ENCODE measurements around the gene MAN2C1. TPM values are rescaled to one million over a fixed set of nuclear protein-coding genes. Genes with fewer than 3 reads are reported as not detected.
"Not testable (repeated sequence)": the region's sequence is repeated elsewhere in the genome, so short reads cannot be mapped to it uniquely, and the experiment has no call there.

Gene MAN2C1
- polyA plus RNA-seq, 4 donors = 109 to 379 (median 172) TPM

DNA sequence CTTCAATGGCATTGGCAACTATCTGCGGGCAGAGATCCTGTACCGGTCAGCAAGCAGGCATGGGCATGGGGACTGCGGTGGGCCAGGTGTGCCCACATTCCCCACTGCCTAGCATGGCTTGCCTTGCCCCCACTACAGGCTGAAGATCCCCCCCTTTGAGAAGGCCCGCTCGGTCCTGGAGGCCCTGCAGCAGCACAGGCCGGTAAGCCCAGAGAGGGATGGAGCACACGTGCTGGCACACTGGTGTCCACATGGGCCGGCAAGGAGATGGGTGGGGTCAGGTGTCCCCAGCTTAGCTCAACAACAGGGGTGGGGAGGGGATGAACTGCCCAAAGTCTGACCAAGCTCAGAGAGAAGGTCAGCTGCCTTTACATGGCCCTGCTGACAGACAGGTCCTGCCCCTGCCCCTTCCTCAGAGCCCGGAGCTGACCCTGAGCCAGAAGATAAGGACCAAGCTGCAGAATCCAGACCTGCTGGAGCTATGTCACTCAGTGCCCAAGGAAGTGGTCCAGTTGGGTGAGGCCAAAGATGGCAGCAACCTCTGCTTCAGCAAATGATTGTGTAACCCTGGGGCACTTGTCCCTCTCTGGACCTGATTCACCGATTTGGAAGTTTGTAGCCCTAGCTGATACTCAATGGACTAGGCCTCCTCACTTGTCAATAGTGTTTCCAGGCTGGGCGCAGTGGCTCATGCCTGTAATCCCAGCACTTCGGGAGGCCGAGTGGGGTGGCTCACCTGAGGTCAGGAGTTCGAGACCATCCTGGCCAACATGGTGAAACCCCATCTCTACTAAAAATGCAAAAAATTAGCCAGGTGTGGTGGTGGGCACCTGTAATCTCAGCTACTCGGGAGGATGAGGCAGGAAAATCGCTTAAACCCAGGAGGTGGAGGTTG lies 16.0 kb downstream of the MAN2C1 start:
- Histone ChIP-seq H3K4me1 (ENCODE audit: control insufficient read depth in 3 of 3, insufficient read depth in 2 of 3, low read depth in 1 of 3, low read length in 2 of 3) (peaks cover 0 to 8% (median 5%) of the 10 kb centered on the region in 3 donors), H3K36me3 (ENCODE audit: control insufficient read depth in 3 of 3, insufficient read depth in 2 of 3, low read depth in 1 of 3, low read length in 3 of 3) (peaks cover 2 to 71% (median 3%) of the 10 kb centered on the region in 3 donors), H3K27ac (ENCODE audit: low read depth in 1 of 3, low read length in 2 of 3) (no peak overlapping the region), H3K9me3 (ENCODE audit: control insufficient read depth in 2 of 2, insufficient read depth in 1 of 2, low read depth in 1 of 2, low read length in 1 of 2) (no peaks in the 10 kb centered on the region), H3K27me3 (ENCODE audit: control insufficient read depth in 3 of 3, insufficient read depth in 3 of 3, low read length in 3 of 3) (peaks cover 0 to 2% (median 0%) of the 10 kb centered on the region in 3 donors), H3K4me3 (ENCODE audit: low read depth in 1 of 3, low read length in 3 of 3) (no peak overlapping the region)
- no peak for FAIRE-seq
- no peak for DNase-seq
- WGBS, 3 donors = 90 to 92% (median 91%) methylated on average over 15 to 16 of the region's 16 CpGs

GRCh38 chr15:75350601-75351361 lies 17.6 kb downstream of the MAN2C1 start:
- no peaks in the 10 kb centered on the region for H3K9me3 ChIP-seq (ENCODE audit: control insufficient read depth in 2 of 2, insufficient read depth in 1 of 2, low read depth in 1 of 2, low read length in 1 of 2)
- no peak overlapping the region for H3K4me3 ChIP-seq (ENCODE audit: low read depth in 1 of 3, low read length in 3 of 3)
- FAIRE-seq (no peak), DNase-seq (peak in 1 of 2 donors; percentile 7)
- H3K27me3 ChIP-seq (ENCODE audit: control insufficient read depth in 3 of 3, insufficient read depth in 3 of 3, low read length in 3 of 3) = peaks cover 0 to 2% (median 0%) of the 10 kb centered on the region in 3 donors
- peaks cover 0 to 8% (median 5%) of the 10 kb centered on the region in 3 donors for H3K4me1 ChIP-seq (ENCODE audit: control insufficient read depth in 3 of 3, insufficient read depth in 2 of 3, low read depth in 1 of 3, low read length in 2 of 3)
- 73 to 79% (median 74%) methylated on average over 7 of the region's 7 CpGs for WGBS, 3 donors
- peaks cover 0 to 55% (median 2%) of the 10 kb centered on the region in 3 donors for H3K36me3 ChIP-seq (ENCODE audit: control insufficient read depth in 3 of 3, insufficient read depth in 2 of 3, low read depth in 1 of 3, low read length in 3 of 3)
- H3K27ac ChIP-seq (ENCODE audit: low read depth in 1 of 3, low read length in 2 of 3) = peak overlapping the region in 1 of 3 donors; percentile 27

DNA sequence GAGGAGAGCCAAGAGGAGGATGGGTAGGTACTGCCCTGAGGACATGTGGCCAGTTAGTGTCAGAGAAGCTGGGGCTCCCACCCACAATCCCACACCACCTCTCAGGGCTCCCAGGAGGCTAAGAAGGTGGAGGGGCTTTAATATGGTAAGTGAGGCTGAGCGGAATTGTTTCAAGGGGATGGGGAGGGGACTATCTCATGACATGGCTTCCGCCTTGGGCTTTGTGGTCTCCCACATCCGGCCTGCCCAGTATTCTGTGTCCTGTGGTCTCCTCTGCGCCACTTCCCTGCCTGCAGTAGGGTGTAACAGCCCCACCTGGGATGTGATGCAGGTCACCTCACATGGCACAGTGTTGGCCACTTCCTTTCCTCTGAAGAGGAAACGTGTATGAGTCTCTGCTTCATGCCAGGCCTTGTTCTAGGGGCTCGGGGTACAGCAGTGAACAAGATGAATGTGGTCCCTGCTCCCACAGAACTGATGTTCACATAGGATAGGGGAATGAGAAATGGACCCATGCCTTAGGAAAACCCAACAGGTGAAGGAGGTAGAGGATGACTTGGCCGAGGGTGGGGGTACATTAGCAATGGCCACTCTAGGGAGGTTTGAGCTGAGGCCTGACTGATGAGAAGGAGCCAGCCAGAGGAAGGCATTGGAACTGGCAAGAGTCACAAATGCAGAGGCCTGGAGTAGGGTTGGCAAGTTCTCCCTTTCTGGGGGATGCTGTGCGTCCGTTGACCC lies 18.4 kb downstream of the MAN2C1 start:
- DNase-seq (peak; percentile 20 to 48), FAIRE-seq (no peak)
- H3K9me3 ChIP-seq (ENCODE audit: control insufficient read depth in 2 of 2, insufficient read depth in 1 of 2, low read depth in 1 of 2, low read length in 1 of 2) = no peaks in the 10 kb centered on the region
- H3K27me3 ChIP-seq (ENCODE audit: control insufficient read depth in 3 of 3, insufficient read depth in 3 of 3, low read length in 3 of 3) = peaks cover 0 to 2% (median 0%) of the 10 kb centered on the region in 3 donors
- peaks cover 0 to 8% (median 5%) of the 10 kb centered on the region in 3 donors for H3K4me1 ChIP-seq (ENCODE audit: control insufficient read depth in 3 of 3, insufficient read depth in 2 of 3, low read depth in 1 of 3, low read length in 2 of 3)
- H3K27ac ChIP-seq (ENCODE audit: low read depth in 1 of 3, low read length in 2 of 3) = peak overlapping the region in 1 of 3 donors; percentile 27
- no peak overlapping the region for H3K4me3 ChIP-seq (ENCODE audit: low read depth in 1 of 3, low read length in 3 of 3)
- 69 to 88% (median 76%) methylated on average over 9 of the region's 9 CpGs for WGBS, 3 donors
- peaks cover 0 to 47% (median 0%) of the 10 kb centered on the region in 3 donors for H3K36me3 ChIP-seq (ENCODE audit: control insufficient read depth in 3 of 3, insufficient read depth in 2 of 3, low read depth in 1 of 3, low read length in 3 of 3)

DNA sequence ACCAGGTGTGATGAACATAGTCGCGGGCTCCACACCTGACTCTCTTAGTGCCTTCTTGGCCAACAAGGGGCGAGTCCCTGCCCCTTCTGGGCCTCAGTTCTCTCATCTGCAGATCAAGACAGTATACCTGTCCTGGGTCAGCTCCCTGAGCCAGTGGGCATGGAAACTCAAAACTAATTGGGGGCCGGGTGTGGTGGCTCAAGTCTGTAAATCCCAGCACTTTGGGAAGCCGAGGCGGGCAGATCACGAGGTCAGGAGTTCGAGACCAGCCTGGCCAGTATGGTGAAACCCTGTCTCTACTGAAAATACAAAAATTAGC lies 19.1 kb downstream of the MAN2C1 start:
- DNase-seq; H3K27ac ChIP-seq (ENCODE audit: low read depth in 1 of 3, low read length in 2 of 3); H3K9me3 ChIP-seq (ENCODE audit: control insufficient read depth in 2 of 2, insufficient read depth in 1 of 2, low read depth in 1 of 2, low read length in 1 of 2); FAIRE-seq; H3K4me1 ChIP-seq (ENCODE audit: control insufficient read depth in 3 of 3, insufficient read depth in 2 of 3, low read depth in 1 of 3, low read length in 2 of 3); H3K27me3 ChIP-seq (ENCODE audit: control insufficient read depth in 3 of 3, insufficient read depth in 3 of 3, low read length in 3 of 3): not testable (repeated sequence)
- 76 to 84% (median 79%) methylated on average over 8 of the region's 8 CpGs for WGBS, 3 donors
- Histone ChIP-seq H3K4me3 (ENCODE audit: low read depth in 1 of 3, low read length in 3 of 3) (peak overlapping the region in 1 of 3 donors; percentile 75), H3K36me3 (ENCODE audit: control insufficient read depth in 3 of 3, insufficient read depth in 2 of 3, low read depth in 1 of 3, low read length in 3 of 3) (peaks cover 0 to 40% (median 0%) of the 10 kb centered on the region in 3 donors)

DNA sequence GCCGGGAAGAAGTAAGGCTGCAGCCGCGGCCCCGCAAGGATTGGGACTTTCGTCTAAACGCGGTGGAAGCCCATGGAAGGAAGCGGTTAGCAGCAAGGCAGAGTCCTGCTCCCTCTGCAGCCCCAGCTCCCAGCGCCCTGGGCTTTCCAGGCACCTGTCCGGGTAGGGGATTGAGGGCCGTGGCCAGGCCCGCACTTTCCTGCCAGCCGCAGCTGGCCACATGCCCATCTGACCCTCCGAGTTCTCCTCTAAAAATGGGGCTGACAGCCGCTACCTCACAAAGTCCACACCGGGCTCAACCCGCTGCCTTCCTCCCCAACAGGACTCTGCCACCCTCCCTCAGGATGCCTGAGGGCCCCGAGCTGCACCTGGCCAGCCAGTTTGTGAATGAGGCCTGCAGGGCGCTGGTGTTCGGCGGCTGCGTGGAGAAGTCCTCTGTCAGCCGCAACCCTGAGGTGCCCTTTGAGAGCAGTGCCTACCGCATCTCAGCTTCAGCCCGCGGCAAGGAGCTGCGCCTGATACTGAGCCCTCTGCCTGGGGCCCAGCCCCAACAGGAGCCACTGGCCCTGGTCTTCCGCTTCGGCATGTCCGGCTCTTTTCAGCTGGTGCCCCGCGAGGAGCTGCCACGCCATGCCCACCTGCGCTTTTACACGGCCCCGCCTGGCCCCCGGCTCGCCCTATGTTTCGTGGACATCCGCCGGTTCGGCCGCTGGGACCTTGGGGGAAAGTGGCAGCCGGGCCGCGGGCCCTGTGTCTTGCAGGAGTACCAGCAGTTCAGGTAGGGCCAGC lies 19.7 kb downstream of the MAN2C1 start:
- H3K27ac ChIP-seq (ENCODE audit: low read depth in 1 of 3, low read length in 2 of 3) = no peak overlapping the region
- no peak for FAIRE-seq

GRCh38 chr15:75348034-75348561 lies 20.3 kb downstream of the MAN2C1 start:
- H3K9me3 ChIP-seq (ENCODE audit: control insufficient read depth in 2 of 2, insufficient read depth in 1 of 2, low read depth in 1 of 2, low read length in 1 of 2) = no peaks in the 10 kb centered on the region
- H3K4me3 ChIP-seq (ENCODE audit: low read depth in 1 of 3, low read length in 3 of 3) = peak overlapping the region; percentile 75 to 81 (median 80)
- H3K27me3 ChIP-seq (ENCODE audit: control insufficient read depth in 3 of 3, insufficient read depth in 3 of 3, low read length in 3 of 3) = peaks cover 0 to 2% (median 0%) of the 10 kb centered on the region in 3 donors
- DNase-seq = peak in 1 of 2 donors; percentile 6
- no peak for FAIRE-seq
- 1 to 3% (median 1%) methylated on average over 33 to 45 of the region's 45 CpGs for WGBS, 3 donors
- H3K27ac ChIP-seq (ENCODE audit: low read depth in 1 of 3, low read length in 2 of 3) = peak overlapping the region in 2 of 3 donors; percentile 17 to 18
- peaks cover 0 to 29% (median 0%) of the 10 kb centered on the region in 3 donors for H3K36me3 ChIP-seq (ENCODE audit: control insufficient read depth in 3 of 3, insufficient read depth in 2 of 3, low read depth in 1 of 3, low read length in 3 of 3)
- H3K4me1 ChIP-seq (ENCODE audit: control insufficient read depth in 3 of 3, insufficient read depth in 2 of 3, low read depth in 1 of 3, low read length in 2 of 3) = peaks cover 0 to 8% (median 5%) of the 10 kb centered on the region in 3 donors

More for the DNA sequence above, 19.7 kb downstream of the MAN2C1 start:
- Histone ChIP-seq H3K4me3 (ENCODE audit: low read depth in 1 of 3, low read length in 3 of 3) (peak overlapping the region; percentile 75 to 81 (median 80)), H3K36me3 (ENCODE audit: control insufficient read depth in 3 of 3, insufficient read depth in 2 of 3, low read depth in 1 of 3, low read length in 3 of 3) (peaks cover 0 to 35% (median 0%) of the 10 kb centered on the region in 3 donors), H3K4me1 (ENCODE audit: control insufficient read depth in 3 of 3, insufficient read depth in 2 of 3, low read depth in 1 of 3, low read length in 2 of 3) (peaks cover 0 to 8% (median 5%) of the 10 kb centered on the region in 3 donors), H3K27me3 (ENCODE audit: control insufficient read depth in 3 of 3, insufficient read depth in 3 of 3, low read length in 3 of 3) (peaks cover 0 to 2% (median 0%) of the 10 kb centered on the region in 3 donors), H3K9me3 (ENCODE audit: control insufficient read depth in 2 of 2, insufficient read depth in 1 of 2, low read depth in 1 of 2, low read length in 1 of 2) (no peaks in the 10 kb centered on the region)
- 11 to 36% (median 34%) methylated on average over 45 to 46 of the region's 46 CpGs for WGBS, 3 donors
- peak; percentile 37 to 55 for DNase-seq

GRCh38 chr15:75347222-75348033 lies 21.0 kb downstream of the MAN2C1 start:
- H3K4me3 ChIP-seq (ENCODE audit: low read depth in 1 of 3, low read length in 3 of 3) = peak overlapping the region; percentile 75 to 81 (median 80)
- H3K27ac ChIP-seq (ENCODE audit: low read depth in 1 of 3, low read length in 2 of 3) = peak overlapping the region in 2 of 3 donors; percentile 18 to 70
- peak; percentile 64 to 85 for DNase-seq
- H3K36me3 ChIP-seq (ENCODE audit: control insufficient read depth in 3 of 3, insufficient read depth in 2 of 3, low read depth in 1 of 3, low read length in 3 of 3) = peaks cover 0 to 24% (median 0%) of the 10 kb centered on the region in 3 donors
- H3K9me3 ChIP-seq (ENCODE audit: control insufficient read depth in 2 of 2, insufficient read depth in 1 of 2, low read depth in 1 of 2, low read length in 1 of 2) = no peaks in the 10 kb centered on the region
- peaks cover 0 to 8% (median 5%) of the 10 kb centered on the region in 3 donors for H3K4me1 ChIP-seq (ENCODE audit: control insufficient read depth in 3 of 3, insufficient read depth in 2 of 3, low read depth in 1 of 3, low read length in 2 of 3)
- peaks cover 0 to 2% (median 0%) of the 10 kb centered on the region in 3 donors for H3K27me3 ChIP-seq (ENCODE audit: control insufficient read depth in 3 of 3, insufficient read depth in 3 of 3, low read length in 3 of 3)
- no peak for FAIRE-seq
- WGBS, 3 donors = 0 to 1% (median 1%) methylated on average over 63 to 65 of the region's 65 CpGs
